Loucy (cell line): ENCODE data around the gene TNFSF9.
A peak's percentile ranks its signal among the peaks of the same experiment; 100 is the strongest.
"Not testable (repeated sequence)": the region's sequence is repeated elsewhere in the genome, so short reads cannot be mapped to it uniquely, and the experiment has no call there.

Source experiments
- H2AFZ ChIP-seq: fragments of 200-600 bp; sonication (generic); 2 replicates; pipeline ENCODE4 v1.6.0; 2016; ENCODE audit warnings: antibody characterized with exemption, mild to moderate bottlenecking, low read length, moderate library complexity
- H3F3A ChIP-seq: fragments of 200-600 bp; 2 replicates; pipeline ENCODE4 v1.6.0; 2016; ENCODE audit warnings: antibody characterized with exemption, low read depth, mild to moderate bottlenecking
- H3K27me3 ChIP-seq: fragments of 200-600 bp; sonication (generic); 2 replicates; pipeline ENCODE4 v1.6.1; 2014; ENCODE audit warnings: low read length, mild to moderate bottlenecking; ENCODE audit not compliant: insufficient read depth, poor library complexity, severe bottlenecking
- H3K36me3 ChIP-seq: fragments of 200-600 bp; sonication (generic); 2 replicates; pipeline ENCODE4 v1.6.1; 2016; ENCODE audit warnings: low read length; ENCODE audit not compliant: insufficient read depth
- H3K4me1 ChIP-seq: fragments of 200-600 bp; sonication (generic); 2 replicates; pipeline ENCODE4 v1.5.1; 2014; ENCODE audit warnings: low read length, mild to moderate bottlenecking; ENCODE audit not compliant: insufficient read depth, poor library complexity, severe bottlenecking
- H3K4me2 ChIP-seq: fragments of 200-600 bp; sonication (generic); 2 replicates; pipeline ENCODE4 v1.6.0; 2014; ENCODE audit warnings: antibody characterized with exemption, low read length, low read depth, mild to moderate bottlenecking; ENCODE audit not compliant: poor library complexity, severe bottlenecking
- H3K4me3 ChIP-seq: fragments of 200-600 bp; sonication (generic); 2 replicates; pipeline ENCODE4 v1.5.1; 2014; ENCODE audit warnings: low read length, mild to moderate bottlenecking, mixed read lengths; ENCODE audit not compliant: poor library complexity, severe bottlenecking
- H3K79me2 ChIP-seq: fragments of 200-600 bp; sonication (generic); 2 replicates; pipeline ENCODE4 v1.6.1; 2014; ENCODE audit warnings: low read length; ENCODE audit not compliant: insufficient read depth
- H3K9ac ChIP-seq: fragments of 200-600 bp; sonication (generic); 2 replicates; pipeline ENCODE4 v1.6.0; 2014; ENCODE audit warnings: mild to moderate bottlenecking, low read depth, low read length, moderate library complexity; ENCODE audit not compliant: poor library complexity, severe bottlenecking
- H3K9me2 ChIP-seq: fragments of 200-600 bp; sonication (generic); replicated peaks from 2 replicates; pipeline ENCODE4 v1.6.1; 2016; ENCODE audit warnings: low read depth, low read length, mixed read lengths
- H3K9me3 ChIP-seq: fragments of 200-600 bp; sonication (generic); 2 replicates; pipeline ENCODE4 v1.6.1; 2014; ENCODE audit warnings: mild to moderate bottlenecking, antibody characterized with exemption, low read length, low read depth; ENCODE audit not compliant: insufficient read depth
- H4K20me1 ChIP-seq: fragments of 200-600 bp; sonication (generic); 2 replicates; pipeline ENCODE4 v1.6.0; 2014; ENCODE audit warnings: antibody characterized with exemption, low read length, mild to moderate bottlenecking; ENCODE audit not compliant: insufficient read depth, poor library complexity, severe bottlenecking
- CTCF ChIP-seq: fragments of 200-600 bp; sonication (generic); conservative IDR thresholded peaks from 2 replicates; pipeline ENCODE4 v1.5.1; 2014; ENCODE audit warnings: mild to moderate bottlenecking, antibody characterized with exemption, low read length
- EZH2phosphoT487 ChIP-seq: fragments of 200-600 bp; IDR thresholded peaks from 2 replicates; pipeline ENCODE4 v1.6.1; 2018; ENCODE audit warnings: antibody characterized with exemption, mild to moderate bottlenecking, moderate library complexity, borderline replicate concordance

Gene TNFSF9

GRCh38 chr19:6503407-6504201, 27.2 kb upstream of the TNFSF9 start:
- Histone ChIP-seq H3K27me3 (no peaks in the 10 kb centered on the region), H3K4me1 (peaks cover 9% of the 10 kb centered on the region), H3K79me2 (no peaks in the 10 kb centered on the region), H2AFZ (peak overlapping the region; percentile 27; the same call in 1 of the 2 replicates), H4K20me1 (no peaks in the 10 kb centered on the region), H3K4me3 (no peak overlapping the region), H3K36me3 (no peaks in the 10 kb centered on the region), H3F3A (no peaks in the 10 kb centered on the region), H3K9ac (no peak overlapping the region), H3K9me3 (no peaks in the 10 kb centered on the region), H3K9me2 (no peaks in the 10 kb centered on the region), H3K4me2 (no peak overlapping the region)
- no peak for TF ChIP-seq EZH2phosphoT487

GRCh38 chr19:6508028-6508771, 22.6 kb upstream of the TNFSF9 start:
- H3K4me3 ChIP-seq, H3K4me1 ChIP-seq, H4K20me1 ChIP-seq, H2AFZ ChIP-seq, H3K9me2 ChIP-seq, H3K27me3 ChIP-seq, H3K9me3 ChIP-seq, H3F3A ChIP-seq, H3K79me2 ChIP-seq, H3K9ac ChIP-seq, H3K4me2 ChIP-seq, H3K36me3 ChIP-seq: not testable (repeated sequence)

- Histone ChIP-seq H3K9me3 (no peaks in the 10 kb centered on the region), H3K9me2 (no peaks in the 10 kb centered on the region), H2AFZ (no peak overlapping the region), H3K9ac (no peak overlapping the region), H4K20me1 (no peaks in the 10 kb centered on the region), H3K27me3 (no peaks in the 10 kb centered on the region), H3F3A (no peaks in the 10 kb centered on the region), H3K79me2 (no peaks in the 10 kb centered on the region), H3K4me1 (peaks cover 3% of the 10 kb centered on the region), H3K4me3 (no peak overlapping the region), H3K36me3 (no peaks in the 10 kb centered on the region), H3K4me2 (no peak overlapping the region)
- TF ChIP-seq CTCF (no peak), EZH2phosphoT487 (no peak)
Observed at GRCh38 chr19:6509118-6509971, 21.5 kb upstream of the TNFSF9 start.

- no peaks in the 10 kb centered on the region for H3K36me3 ChIP-seq
- H3K79me2 ChIP-seq, result no peaks in the 10 kb centered on the region
- H3K9ac ChIP-seq, result no peak overlapping the region
- H3F3A ChIP-seq, result no peaks in the 10 kb centered on the region
- H3K9me3 ChIP-seq, result no peaks in the 10 kb centered on the region
- TF ChIP-seq EZH2phosphoT487 (no peak), CTCF (no peak)
- no peaks in the 10 kb centered on the region for H4K20me1 ChIP-seq
- H3K27me3 ChIP-seq, result no peaks in the 10 kb centered on the region
- no peaks in the 10 kb centered on the region for H3K4me1 ChIP-seq
- no peak overlapping the region for H3K4me3 ChIP-seq
- H3K9me2 ChIP-seq, result no peaks in the 10 kb centered on the region
- H2AFZ ChIP-seq, result no peak overlapping the region
- H3K4me2 ChIP-seq, result no peak overlapping the region
Observed at GRCh38 chr19:6510618-6511017, 20.2 kb upstream of the TNFSF9 start.
